GM18498 (cell line): ENCODE results near the gene ZNF385D.
"Not testable (repeated sequence)": the region's sequence is repeated elsewhere in the genome, so short reads cannot be mapped to it uniquely, and the experiment has no call there.

ENCODE experiments used
- ATAC-seq: cut with Tn5 transposase; IDR thresholded peaks from one replicate; pipeline ENCODE4 v1.9.1; 2021; ENCODE audit warnings: mild to moderate bottlenecking, moderate library complexity; ENCODE audit not compliant: unreplicated experiment

Gene ZNF385D

GRCh38 chr3:21393683-21394311 is 357.2 kb downstream of the ZNF385D start:
- ATAC-seq, result no peak

GRCh38 chr3:21392526-21392925 is 358.5 kb downstream of the ZNF385D start:
- ATAC-seq, result no peak

DNA sequence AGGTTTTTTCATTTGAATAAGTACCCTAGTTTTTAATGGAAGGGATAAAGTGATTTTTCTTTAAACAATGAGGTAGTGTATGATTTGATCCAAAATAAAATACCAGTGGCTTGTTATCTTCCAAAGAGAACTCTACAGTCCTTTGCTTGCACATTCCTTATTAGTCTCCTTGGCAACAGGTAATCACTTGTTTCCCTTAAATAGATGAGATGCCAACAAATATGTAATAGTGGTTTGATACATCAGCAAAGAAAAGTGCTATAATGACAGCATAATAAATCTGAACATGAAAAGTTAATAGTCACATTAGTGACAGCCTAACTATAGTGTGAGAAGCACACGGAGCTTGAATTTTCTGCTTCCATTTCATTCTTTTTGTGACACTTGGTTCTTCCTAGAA is 360.2 kb downstream of the ZNF385D start:
- ATAC-seq, result no peak

GRCh38 chr3:21390136-21390535 is 360.9 kb downstream of the ZNF385D start:
- no peak for ATAC-seq

DNA sequence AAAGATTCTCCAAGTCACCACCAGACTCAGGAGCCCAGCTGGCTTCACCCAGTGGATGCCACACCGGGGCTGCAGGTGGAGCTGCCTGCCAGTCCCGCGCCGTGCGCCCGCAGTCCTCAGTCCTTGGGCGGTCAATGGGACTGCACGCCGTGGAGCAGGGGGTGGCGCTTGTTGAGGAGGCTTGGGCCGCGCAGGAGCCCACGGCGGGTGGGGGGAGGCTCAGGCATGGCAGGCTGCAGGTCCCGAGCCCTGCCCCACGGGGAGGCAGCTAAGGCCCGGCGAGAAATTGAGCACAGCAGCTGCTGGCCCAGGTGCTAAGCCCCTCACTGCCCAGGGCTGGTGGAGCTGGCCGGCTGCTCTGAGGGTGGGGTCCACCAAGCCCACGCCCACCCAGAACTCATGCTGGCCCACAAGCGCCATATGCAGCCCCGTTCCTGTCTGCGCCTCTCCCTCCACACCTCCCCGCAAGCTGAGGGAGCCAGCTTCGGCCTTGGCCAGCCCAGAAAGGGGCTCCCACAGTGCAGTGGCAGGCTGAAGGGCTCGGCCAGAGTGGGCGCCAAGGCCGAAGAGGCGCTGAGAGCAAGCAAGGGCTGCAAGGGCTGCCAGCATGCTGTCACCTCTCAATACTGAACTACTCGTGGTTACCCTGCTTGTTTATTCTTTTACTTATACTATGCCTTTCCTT is 363.7 kb downstream of the ZNF385D start:
- not testable (repeated sequence) for ATAC-seq

DNA sequence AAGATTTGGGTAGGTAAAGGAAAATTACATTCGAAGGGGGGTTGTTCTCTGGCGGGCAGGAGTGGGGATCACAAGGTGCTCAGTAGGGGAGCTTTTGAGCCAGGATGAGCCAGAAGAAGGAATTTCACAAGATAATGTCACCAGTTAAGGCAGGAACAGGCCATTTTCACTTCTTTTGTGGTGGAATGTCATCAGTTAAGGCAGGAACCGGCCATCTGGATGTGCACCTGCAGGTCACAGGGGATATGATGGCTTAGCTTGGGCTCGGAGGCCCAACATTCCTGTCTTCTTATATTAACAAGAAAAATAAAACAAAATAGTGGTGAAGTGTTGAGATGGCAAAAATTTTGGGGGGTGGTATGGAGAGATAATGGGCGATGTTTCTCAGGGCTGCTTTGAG is 373.0 kb downstream of the ZNF385D start:
- not testable (repeated sequence) for ATAC-seq

- no peak for ATAC-seq
Measured at GRCh38 chr3:21377071-21377769, 373.8 kb downstream of the ZNF385D start.

- ATAC-seq, result no peak
Measured at GRCh38 chr3:21372316-21372715, 378.7 kb downstream of the ZNF385D start.
